D341Med (cell line): Measurements from ENCODE around the gene SNCB.

Source experiments
- DNase-seq: peaks from one replicate; pipeline ENCODE4 v3.0.0; 2012; ENCODE audit warnings: low spot score

SNCB gene

GRCh38 chr5:176660860-176661641 is 30.7 kb upstream of the SNCB start:
- DNase-seq, result peak; percentile 90

GRCh38 chr5:176660530-176660859 is 30.2 kb upstream of the SNCB start:
- DNase-seq, result no peak

GRCh38 chr5:176659860-176660461 is 29.6 kb upstream of the SNCB start:
- DNase-seq, result no peak

GRCh38 chr5:176659512-176659839 is 29.1 kb upstream of the SNCB start:
- no peak for DNase-seq

- DNase-seq, result no peak
These were observed 28.6 kb upstream of the SNCB start for GRCh38 chr5:176658817-176659511.

- peak; percentile 80 for DNase-seq
These were observed 27.8 kb upstream of the SNCB start for GRCh38 chr5:176658007-176658599.

- DNase-seq, result no peak
These were observed 26.2 kb upstream of the SNCB start for GRCh38 chr5:176656467-176656990.

- DNase-seq, result no peak
These were observed 24.5 kb upstream of the SNCB start for GRCh38 chr5:176654856-176655255.

- no peak for DNase-seq
These were observed 23.4 kb upstream of the SNCB start for GRCh38 chr5:176653401-176654385.

GRCh38 chr5:176652136-176652535 is 21.8 kb upstream of the SNCB start:
- DNase-seq, result no peak

- no peak for DNase-seq
These were observed 21.2 kb upstream of the SNCB start for GRCh38 chr5:176651472-176651980.

- no peak for DNase-seq
These were observed 20.1 kb upstream of the SNCB start for GRCh38 chr5:176650354-176650884.

- DNase-seq, result no peak
These were observed 18.3 kb upstream of the SNCB start for GRCh38 chr5:176648474-176649194.

GRCh38 chr5:176647843-176648473 is 17.6 kb upstream of the SNCB start:
- peak; percentile 76 for DNase-seq

GRCh38 chr5:176647030-176647842 is 16.9 kb upstream of the SNCB start, which contains the start of gene TSPAN17:
Gene TSPAN17, plus strand, starts transcription at chr5:176647484. Its CDS starts 132 bp downstream, at chr5:176647616.
- DNase-seq, result peak; percentile 98

GRCh38 chr5:176646707-176647029 is 16.3 kb upstream of the SNCB start:
- DNase-seq, result no peak

GRCh38 chr5:176646049-176646706 is 15.8 kb upstream of the SNCB start:
- DNase-seq, result no peak

GRCh38 chr5:176644878-176645670 is 14.7 kb upstream of the SNCB start:
- no peak for DNase-seq
